ENCODE measurements around the gene NMU.
A peak's percentile ranks its signal among the peaks of the same experiment; 100 is the strongest.
"Not testable (repeated sequence)": the region's sequence is repeated elsewhere in the genome, so short reads cannot be mapped to it uniquely, and the experiment has no call there.

The NMU gene

DNA sequence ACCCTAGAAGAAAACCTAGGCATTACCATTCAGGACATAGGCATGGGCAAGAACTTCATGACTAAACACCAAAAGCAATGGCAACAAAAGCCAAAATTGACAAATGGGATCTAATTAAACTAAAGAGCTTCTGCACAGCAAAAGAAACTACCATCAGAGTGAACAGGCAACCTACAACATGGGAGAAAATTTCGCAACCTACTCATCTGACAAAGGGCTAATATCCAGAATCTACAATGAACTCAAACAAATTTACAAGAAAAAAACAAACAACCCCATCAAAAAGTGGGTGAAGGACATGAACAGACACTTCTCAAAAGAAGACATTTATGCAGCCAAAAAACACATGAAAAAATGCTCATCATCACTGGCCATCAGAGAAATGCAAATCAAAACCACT is 12.0 kb downstream of the NMU start:
- not testable (repeated sequence) for DNase-seq

- DNase-seq, result no peak
Measured at GRCh38 chr4:55618546-55619143, 17.5 kb downstream of the NMU start.

- no peak for DNase-seq
Measured at GRCh38 chr4:55617587-55618197, 18.4 kb downstream of the NMU start.

DNA sequence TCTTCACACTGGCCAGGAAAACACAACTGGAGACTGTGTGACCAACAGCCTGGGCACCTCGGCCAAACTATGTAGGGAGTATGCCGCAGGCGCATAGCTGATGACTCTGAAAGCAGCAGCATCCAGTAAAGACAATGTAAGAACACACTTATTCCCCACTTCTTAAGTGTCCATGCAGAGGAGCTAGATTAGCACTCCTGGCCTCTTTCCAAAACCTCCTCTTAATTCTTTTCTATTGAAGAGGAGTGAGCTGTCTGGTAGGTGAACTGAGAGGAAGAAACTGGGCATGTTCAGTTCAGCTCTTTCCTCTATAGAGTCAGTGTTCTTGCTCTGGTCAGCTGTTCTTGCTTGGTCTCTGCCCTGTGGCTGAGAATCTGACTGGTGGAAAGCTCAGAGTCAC is 21.1 kb downstream of the NMU start:
- no peak for DNase-seq

- DNase-seq, result no peak
Measured at GRCh38 chr4:55613621-55614020, 22.5 kb downstream of the NMU start.

DNA sequence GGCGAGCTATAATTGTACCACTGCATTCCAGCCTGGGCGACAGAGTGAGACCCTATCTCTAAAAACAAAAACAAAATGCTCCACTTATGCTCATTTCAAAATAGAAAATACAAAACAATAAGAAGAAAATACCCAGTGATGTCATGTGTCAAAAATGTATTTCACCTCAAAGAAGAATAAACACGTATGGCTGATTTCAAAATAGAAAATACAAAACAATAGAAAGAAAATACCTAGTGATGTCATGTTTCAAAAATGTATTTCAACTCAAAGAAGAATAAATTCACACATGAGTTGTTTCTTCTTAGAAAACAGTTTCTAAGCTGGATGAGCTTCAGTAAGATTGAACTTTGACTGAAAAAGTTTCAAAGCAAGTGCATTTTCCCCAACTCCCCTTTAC is 23.8 kb downstream of the NMU start:
- no peak for DNase-seq

- no peak for DNase-seq
Measured at GRCh38 chr4:55611358-55612059, 24.6 kb downstream of the NMU start.

DNA sequence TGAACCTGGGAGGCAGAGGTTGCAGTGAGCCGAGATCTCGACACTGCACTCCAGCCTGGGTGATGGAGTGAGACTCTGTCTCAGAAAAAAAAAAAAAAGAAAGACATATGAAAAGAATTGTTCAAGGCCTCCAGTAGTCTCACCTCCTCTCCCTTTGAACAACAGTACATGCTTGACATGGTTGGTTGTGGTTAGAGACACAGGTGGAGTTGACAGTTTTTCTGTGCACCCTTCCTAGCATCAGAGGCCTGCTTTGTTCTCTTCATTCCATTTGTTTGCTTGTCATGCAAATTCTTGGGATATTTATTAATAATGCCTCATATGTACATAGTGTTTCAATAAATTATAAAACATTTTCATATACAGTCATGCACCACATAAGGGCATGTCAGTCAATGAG is 25.7 kb downstream of the NMU start:
- DNase-seq, result no peak

- DNase-seq, result peak; percentile 11
Measured at GRCh38 chr4:55609393-55609866, 26.7 kb downstream of the NMU start.

DNA sequence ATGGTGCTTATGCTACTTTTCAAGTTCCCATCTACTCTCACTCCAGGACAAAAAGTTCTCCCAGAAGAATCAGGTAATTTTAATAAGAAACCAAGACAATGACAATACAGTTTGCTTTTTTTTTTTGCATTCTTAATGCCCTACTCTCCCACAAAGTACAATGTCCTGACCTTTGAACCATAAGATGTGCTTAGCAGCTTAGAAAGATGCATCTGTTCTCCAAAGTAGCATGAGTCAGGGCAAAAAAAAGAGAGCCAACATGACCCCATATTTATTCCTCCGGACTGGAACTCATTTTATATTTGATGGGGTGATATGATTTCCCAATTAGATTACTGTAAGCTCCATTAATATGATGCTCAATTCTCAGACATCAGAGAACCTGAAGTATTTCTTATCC is 27.5 kb downstream of the NMU start:
- no peak for DNase-seq

DNA sequence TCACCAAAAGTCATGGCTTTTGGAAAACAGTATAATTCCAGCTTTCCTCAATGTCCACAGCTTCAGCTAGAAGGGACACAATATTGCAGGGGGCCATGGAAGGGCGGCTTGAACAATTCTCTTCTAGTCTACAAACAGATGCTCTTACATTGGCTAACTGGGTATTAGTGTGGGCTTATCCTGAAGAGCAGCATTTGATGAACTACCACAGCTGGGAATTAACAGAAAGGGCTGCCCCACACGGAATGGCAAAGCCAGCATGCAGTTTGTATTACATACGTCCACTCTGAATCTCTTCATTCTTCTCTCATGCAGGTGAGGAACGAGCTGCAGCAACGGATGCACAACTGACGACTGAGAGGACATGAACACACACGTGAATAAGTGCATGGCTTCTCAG is 31.1 kb downstream of the NMU start:
- DNase-seq, result no peak

DNA sequence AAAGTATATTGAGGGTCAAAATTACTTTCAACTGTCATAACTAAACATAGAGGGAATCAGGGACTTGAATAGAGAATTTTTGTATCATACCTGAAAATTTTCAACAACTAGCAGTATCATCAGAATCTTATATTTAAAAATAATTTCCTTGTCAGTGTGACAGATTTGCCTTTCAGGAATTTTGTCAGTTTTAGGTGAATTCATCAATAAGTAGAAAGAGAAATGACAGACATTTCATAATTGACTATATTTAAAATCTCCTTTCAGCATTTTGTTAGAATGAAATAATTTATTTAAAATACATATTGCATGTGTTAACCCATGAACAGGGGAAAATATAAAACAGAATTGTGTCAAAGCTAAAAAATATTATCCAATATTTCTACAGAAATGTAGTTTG is 35.5 kb downstream of the NMU start:
- no peak for DNase-seq

DNA sequence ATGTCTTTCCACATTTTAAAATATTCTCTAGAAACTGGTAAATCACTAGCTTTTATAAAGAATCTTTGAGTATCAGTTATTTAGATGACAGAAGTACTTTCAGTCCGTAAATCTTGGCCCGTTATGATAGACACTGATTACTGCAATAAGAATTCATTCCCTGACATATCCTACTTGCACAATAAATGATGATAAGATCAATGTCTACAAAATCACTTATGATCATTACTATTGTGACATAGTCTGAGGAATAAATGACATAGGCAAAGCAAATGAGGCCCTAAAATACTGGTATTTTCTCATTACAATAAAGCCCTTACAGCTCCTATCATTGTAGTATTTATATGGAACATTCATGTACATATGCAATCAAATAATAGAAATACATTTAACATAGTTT is 37.5 kb downstream of the NMU start:
- DNase-seq, result no peak

DNA sequence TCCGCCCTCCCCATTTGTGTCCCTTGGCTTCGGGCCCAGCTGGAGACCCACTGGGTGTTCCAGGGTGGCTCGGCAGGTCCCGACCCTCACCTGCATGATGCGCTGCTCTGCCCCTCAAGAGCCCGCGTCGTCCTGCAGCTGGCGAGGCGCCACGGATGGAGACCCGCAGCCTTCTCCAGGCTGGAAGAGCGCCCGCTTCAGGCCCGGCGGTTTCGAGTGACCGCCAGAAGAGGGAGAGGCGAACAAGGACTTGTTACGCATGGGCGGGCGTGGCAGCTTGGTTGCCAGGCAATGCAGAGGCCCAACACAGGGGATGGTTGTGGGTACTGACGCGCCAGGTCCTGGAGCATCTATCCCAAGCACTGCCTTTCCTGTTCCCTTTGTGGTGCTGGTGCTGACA is 44.1 kb downstream of the NMU start, which contains the start of gene PDCL2:
Gene PDCL2, minus strand, starts transcription at position 232 of the 400 bp plus-strand sequence. Its CDS starts 136 bp downstream, at position 96.
- no peak for DNase-seq

DNA sequence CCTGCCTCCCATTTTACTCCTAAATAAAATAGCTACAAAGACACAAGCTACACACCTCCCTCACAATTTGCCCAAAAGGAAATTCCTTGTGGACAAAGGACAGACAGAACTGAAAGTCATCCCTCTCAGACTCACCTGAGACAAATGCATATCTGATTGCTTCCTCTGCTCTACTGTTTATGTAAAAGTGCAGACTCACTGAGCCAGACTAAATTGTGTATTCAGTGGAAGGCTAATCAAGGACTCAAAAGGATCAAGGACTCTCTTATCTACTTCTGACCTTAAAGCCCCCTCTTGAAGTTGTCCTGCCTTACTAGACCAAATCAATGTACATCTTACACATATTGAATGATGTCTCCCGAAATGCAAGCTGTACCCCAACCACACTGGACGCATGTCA is 47.9 kb downstream of the NMU start:
- DNase-seq, result no peak

- DNase-seq, result not testable (repeated sequence)
Measured at GRCh38 chr4:55582773-55583172, 53.3 kb downstream of the NMU start.

- DNase-seq, result no peak
Measured at GRCh38 chr4:55578341-55579010, 57.6 kb downstream of the NMU start.

GRCh38 chr4:55575513-55575912 is 60.6 kb downstream of the NMU start:
- DNase-seq, result no peak

DNA sequence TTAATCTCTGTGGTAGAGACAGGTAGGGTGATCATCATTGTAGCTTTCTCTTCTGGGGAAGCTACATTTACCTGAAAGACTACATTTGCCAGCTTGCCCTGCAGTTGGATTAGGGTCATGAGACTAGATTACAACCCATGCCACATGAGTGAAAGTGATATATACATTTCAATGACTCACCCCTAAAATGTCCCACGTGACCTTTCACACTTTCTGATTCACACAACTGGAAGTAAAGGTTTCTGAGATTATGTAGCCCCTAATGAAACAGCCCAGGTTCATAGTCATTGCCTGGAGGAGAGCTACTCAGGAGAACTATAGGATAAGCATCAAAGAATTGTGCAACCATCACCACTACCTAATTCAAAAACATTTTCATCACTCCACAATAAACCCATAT is 61.8 kb downstream of the NMU start:
- no peak for DNase-seq

- no peak for DNase-seq
Measured at GRCh38 chr4:55571806-55572205, 64.3 kb downstream of the NMU start.

DNA sequence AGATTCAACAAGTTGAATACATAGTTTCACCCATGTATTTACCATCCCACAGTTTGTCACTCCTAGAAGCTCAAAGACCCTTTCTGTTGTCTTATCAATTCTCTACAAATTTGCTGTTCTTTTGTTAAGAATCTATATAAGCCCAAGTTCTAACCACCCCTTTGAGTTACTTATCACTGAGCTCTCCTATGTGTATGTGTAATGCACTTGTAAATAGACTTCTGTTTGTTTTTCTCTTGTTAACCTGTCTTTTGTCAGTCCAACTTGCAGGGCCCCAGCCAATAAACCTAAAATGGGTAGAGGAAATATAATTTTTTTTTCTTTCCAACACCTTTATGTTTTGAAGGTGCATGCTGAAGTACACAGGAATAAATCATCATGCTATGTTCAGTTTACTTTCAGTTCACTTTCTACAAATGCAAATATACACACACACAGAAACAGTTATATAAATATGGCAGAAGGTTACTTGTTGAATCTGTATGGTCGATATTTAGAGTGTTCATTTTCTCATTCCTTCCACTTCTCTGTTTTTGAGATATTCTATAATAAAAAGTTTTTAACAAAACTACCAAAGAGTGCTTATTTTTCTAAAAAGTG is 67.1 kb downstream of the NMU start:
- DNase-seq, result no peak

DNA sequence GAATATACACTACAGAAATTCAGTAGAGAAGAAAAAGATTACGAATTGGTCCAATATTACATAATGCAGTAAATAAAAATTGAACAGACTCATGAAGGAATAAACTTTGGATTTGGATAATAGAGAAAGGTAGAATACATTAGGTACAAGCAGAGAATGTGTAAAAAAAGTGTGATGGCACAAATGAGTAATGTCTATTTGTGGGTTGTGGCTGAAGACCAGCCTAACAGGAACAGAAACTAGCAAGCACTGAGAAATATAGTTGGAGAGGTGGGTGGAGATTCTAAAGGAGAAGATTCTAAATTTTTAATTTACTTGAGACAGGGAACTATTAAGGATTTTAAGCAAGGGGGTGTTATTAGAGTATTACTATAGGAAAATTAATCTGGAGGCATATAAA is 74.2 kb downstream of the NMU start:
- DNase-seq, result no peak

DNA sequence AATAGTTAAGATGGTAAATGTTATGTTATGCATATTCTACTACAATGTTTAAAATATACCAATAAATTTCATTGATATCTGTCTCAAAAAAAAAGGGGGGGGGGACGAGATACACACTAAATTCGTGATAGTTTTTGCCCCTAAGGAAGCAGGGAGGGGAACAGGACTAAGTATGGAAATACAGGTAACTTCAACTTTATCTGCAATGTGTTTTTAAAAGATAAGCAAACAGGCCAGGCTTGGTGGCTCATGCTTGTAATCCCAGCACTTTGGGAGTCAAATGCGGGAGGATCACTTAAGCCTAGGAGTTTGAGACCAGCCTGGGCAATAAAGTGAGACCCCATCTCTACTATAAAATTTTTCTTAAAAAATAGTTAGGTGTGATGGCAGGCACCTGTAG is 76.0 kb downstream of the NMU start:
- DNase-seq, result no peak
